ENCODE results near the gene OR56A1. TPM values are rescaled to one million over a fixed set of nuclear protein-coding genes. Genes with fewer than 3 reads are reported as not detected.
"Not testable (repeated sequence)": the region's sequence is repeated elsewhere in the genome, so short reads cannot be mapped to it uniquely, and the experiment has no call there.

The OR56A1 gene
- not detected for total RNA-seq

DNA sequence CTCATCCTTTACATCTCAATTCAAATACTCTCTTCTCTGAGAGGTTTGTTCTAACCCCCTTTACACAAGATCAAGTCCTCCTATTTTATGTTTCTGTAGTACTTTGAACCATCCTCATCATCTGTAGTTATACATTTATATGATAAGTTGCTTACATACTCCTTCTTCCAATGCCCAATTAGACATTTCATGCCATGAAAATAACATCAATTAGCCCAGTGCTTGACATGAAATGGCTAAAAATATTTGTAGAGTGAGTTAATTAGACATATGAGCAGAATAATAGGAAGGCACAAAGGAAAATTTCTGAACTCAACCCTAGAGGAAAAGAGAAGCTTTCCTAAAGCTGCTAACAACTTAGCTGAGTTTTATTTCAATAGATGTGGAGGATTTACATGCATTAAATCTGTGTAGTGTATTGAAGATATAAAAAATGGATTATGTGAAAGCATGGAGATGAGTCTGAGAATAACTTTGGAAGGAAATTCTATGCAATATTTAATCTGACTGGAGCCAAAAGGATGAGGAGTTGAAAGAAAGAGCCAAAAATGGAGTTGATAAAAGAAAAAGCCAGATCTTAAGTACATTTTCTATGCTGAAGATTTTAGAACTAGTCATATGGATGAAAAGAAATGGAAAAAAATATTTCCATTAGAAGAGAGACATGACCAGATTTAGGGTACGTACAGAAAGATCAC, at the start of gene OR56A1:
Gene OR56A1 (minus strand): TSS at position 51 of the 698 bp plus-strand sequence. CDS start 3,066 bp downstream, outside the sequence.
- no peaks in the 10 kb centered on the region for H3K36me3 ChIP-seq
- no peaks in the 10 kb centered on the region for H3K4me1 ChIP-seq
- TF ChIP-seq CTCF (IDR thresholded peaks at IDR 0.05), result no peak
- no peak for DNase-seq (ENCODE audit: low spot score)
- H3K9me3 ChIP-seq, result no peaks in the 10 kb centered on the region
- H3K4me3 ChIP-seq, result no peak within 1 kb of the TSS
- no peak within 1 kb of the TSS for H3K27ac ChIP-seq
- H3K27me3 ChIP-seq, result no peaks in the 10 kb centered on the region

- no peak for DNase-seq (ENCODE audit: low spot score)
- Histone ChIP-seq H3K4me3 (no peak overlapping the region), H3K27ac (no peak overlapping the region), H3K9me3 (peaks cover 0 to 9% of the 10 kb centered on the region in 2 donors), H3K4me1 (no peaks in the 10 kb centered on the region), H3K36me3 (no peaks in the 10 kb centered on the region), H3K27me3 (no peaks in the 10 kb centered on the region)
- no peak for TF ChIP-seq CTCF (IDR thresholded peaks at IDR 0.05)
Measured at GRCh38 chr11:6079463-6079862, 48.9 kb upstream of the OR56A1 start.

- no peaks in the 10 kb centered on the region for H3K36me3 ChIP-seq
- no peaks in the 10 kb centered on the region for H3K9me3 ChIP-seq
- H3K4me1 ChIP-seq, result no peaks in the 10 kb centered on the region
- no peaks in the 10 kb centered on the region for H3K27me3 ChIP-seq
- DNase-seq (ENCODE audit: low spot score), result no peak
- no peak overlapping the region for H3K4me3 ChIP-seq
- TF ChIP-seq CTCF (IDR thresholded peaks at IDR 0.05), result no peak
- H3K27ac ChIP-seq, result no peak overlapping the region
Measured at GRCh38 chr11:6077723-6078122, 47.2 kb upstream of the OR56A1 start.

DNA sequence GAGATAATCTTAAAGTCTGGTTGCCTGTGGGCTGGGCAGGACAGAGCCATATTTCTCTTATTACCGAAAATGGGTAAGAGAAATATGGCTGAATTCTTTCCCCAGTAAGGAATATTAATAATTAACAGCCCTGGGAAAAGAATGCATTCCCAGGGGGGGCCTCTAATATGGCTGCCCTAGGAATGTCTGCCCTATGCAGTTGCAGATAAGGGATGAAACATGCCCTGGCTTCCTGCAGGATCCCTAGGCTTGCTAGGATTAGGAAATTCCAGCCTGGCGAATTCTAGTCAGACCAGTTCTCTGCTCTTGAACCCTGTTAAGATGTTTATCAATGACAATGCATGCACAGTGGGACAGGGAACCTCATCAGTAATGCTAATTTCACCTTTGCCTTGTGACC, 45.9 kb upstream of the OR56A1 start:
- not testable (repeated sequence) for H3K27ac ChIP-seq; DNase-seq (ENCODE audit: low spot score); H3K27me3 ChIP-seq; H3K4me3 ChIP-seq; H3K9me3 ChIP-seq; H3K36me3 ChIP-seq; H3K4me1 ChIP-seq

GRCh38 chr11:6067502-6067901, 36.9 kb upstream of the OR56A1 start:
- H3K4me3 ChIP-seq, result no peak overlapping the region
- TF ChIP-seq CTCF (IDR thresholded peaks at IDR 0.05), result no peak
- no peaks in the 10 kb centered on the region for H3K27me3 ChIP-seq
- H3K4me1 ChIP-seq, result no peaks in the 10 kb centered on the region
- no peaks in the 10 kb centered on the region for H3K36me3 ChIP-seq
- no peak overlapping the region for H3K27ac ChIP-seq
- H3K9me3 ChIP-seq, result no peaks in the 10 kb centered on the region
- no peak for DNase-seq (ENCODE audit: low spot score)

DNA sequence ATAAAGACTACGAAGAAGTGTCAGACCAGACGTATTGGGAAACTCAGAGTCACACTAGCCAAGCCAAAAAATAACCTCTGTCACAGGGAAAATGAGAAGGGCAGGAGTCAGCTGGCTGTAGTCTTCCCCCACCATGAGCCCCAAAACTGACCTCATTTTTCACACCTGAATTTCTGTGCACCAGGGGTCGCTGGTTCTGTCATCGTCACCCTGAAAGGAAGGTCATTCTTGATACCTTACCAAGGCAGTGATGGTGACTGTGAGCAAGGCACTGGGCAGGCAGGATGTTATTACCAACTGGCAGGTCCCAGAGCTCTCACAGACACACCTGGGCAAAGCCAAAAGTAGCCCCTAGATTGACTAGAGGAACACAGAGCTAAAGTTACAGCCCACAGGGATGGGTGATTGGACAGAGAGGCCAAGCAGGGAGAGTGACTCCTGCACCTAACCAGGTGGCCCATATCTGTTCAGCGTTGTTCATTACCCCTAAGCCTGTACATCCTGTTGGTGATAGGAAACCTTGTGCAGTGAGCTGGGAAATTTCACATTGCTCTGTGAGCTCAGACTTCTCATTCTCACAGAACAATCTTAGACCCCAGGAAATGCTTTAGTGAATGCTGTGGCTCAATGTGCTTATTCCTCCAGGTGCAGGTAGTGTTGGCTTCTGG, 32.3 kb upstream of the OR56A1 start:
- Histone ChIP-seq H3K9me3 (no peaks in the 10 kb centered on the region), H3K4me1 (no peaks in the 10 kb centered on the region)
- TF ChIP-seq CTCF (IDR thresholded peaks at IDR 0.05), result no peak

More for the DNA sequence above, 32.3 kb upstream of the OR56A1 start:
- H3K27me3 ChIP-seq, result no peaks in the 10 kb centered on the region
- H3K27ac ChIP-seq, result no peak overlapping the region
- DNase-seq (ENCODE audit: low spot score), result no peak
- H3K4me3 ChIP-seq, result no peak overlapping the region
- no peaks in the 10 kb centered on the region for H3K36me3 ChIP-seq

Data from right atrium auricular region (tissue), 2 donors.